HG03571 (cell line): Measurements from ENCODE around the gene HYAL4.

Experiments used
- ATAC-seq: cut with Tn5 transposase; IDR thresholded peaks from one replicate; pipeline ENCODE4 v1.9.1; 2021; ENCODE audit not compliant: unreplicated experiment

Gene HYAL4

DNA sequence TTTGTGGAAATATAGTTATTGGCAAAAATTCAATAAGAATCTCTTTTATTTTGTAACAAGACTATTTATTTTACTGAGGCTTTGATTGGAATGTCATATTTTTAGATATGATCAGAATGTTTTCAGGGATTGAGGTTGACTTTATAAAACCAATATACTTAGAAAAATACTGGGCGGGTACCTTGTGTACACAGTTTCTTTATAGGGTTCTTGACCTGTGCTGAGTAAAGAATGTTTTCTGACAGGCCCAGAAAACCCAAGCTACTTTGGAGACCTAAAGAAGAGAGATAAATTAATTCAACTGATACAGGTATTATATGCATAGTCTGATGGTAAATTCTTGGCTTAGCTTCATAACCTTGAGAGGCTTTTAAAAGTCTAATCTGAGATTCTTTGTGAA is 56.1 kb downstream of the HYAL4 start:
- ATAC-seq = no peak

DNA sequence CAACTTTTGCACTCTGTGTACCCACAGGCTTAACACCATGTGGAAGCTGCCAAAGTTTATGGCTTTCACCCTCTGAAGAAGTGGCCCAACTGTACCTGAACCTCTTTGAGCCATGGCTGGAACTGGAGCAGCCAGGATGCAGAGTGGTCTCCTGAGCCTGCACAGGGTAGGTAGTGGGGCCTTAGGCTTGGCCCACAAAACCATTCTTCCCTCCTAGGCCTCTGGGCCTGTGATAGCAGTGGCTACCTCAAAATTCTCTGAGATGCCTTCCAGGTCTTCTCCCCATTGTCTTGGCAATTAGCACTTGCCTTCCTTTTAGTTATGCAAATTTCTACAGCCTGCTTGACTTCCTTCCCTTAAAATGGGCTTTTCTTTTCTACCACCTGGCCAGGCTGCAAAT is 60.7 kb downstream of the HYAL4 start:
- no peak for ATAC-seq

DNA sequence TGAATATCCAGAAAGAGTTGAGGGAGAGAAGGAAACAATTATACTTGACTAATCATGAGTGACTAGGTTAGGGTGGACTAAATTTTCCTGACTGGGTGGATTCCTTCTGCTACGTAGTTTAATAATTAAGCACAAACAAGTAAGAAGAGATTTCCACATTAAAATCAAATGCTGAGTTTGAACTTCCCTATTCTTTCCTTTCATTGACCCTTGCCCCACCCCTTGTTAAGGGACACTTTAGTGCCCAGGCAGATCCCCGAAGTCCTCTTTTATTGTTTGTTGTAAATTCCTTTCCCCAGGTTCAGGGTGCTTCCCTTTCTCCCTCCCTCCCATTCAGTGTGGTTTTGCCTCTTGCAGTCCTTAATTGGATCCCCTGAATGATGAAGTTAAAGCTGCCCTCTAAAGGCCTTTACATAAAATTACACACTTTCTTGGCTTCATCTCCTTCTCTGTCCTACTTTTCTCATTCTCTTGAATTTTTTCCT is 71.3 kb downstream of the HYAL4 start:
- ATAC-seq = peak; percentile 50

DNA sequence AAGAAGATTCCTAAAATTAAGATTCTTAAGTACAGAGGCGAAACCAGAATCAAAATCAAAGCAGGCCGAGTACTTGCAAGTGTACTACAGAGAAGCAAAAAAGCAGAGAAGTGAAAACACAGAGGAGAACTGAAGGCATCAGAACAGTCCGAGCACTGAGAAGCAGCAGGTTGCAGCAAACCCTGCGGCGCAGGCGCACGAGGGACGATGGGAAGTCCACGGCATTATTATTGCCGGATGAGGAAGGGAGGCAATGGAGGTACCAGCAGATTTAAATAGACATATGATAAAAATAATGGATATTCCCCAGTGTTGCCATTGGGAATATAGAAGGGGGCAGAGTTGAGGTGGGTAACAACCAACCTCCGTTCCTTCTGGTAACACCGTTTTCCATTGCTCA is 72.9 kb downstream of the HYAL4 start:
- ATAC-seq = no peak

DNA sequence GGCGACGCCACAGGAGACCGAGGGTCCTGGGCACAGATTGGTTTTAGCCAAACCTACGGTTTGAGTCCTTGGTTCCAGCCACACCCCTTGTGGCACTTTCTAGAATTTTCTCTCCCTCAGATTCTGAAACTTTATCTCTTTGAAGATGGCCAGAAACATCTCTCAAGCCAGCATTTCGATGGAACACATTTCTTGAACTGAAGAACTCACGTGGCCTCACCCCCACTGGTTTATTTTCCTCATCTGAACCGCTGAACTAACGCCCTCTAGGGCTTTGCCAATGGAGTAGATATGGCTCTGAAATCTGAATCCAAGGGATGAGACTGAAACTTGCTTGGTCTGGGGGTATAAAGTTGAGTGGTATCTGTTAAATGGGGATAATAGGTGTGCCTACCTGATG is 73.3 kb downstream of the HYAL4 start:
- ATAC-seq = no peak

DNA sequence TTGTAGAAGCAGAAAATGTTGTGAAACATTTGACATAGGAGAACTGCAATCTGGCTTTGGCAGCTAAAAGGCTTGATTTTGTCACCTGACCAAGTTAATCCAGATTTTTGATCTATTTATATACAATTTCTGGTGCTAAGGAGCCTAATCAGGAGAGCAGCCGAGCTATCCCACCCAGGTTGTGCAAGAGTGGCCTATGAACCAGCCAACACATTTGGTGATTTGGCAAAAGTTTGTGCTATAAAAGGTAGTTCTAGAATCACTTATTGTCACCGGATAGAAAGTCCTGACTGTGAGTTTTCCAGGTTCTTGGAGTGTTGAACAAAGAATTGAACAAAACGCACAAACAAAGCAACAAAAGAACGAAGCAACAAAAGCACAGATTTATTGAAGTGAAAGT is 78.6 kb downstream of the HYAL4 start:
- no peak for ATAC-seq

DNA sequence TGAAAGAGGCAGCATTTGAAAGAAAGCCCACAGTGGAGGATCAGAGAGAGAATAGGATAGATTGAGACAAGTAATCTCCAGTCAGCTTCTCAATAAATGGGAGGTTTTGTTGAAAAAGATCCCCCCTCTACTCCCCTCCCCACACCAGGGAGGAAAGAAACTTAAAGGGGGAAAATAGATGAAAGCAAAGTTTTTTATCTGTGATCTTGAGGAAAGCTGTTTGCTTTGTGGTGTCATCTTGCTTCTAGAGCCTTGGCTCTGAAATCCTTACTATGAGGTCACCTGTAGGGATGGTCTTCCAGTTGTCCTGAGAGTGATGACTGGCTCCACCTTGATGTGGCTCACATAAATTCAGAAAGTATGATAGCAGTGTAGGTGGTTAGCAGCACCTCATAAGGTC is 80.0 kb downstream of the HYAL4 start, which contains the start of gene SPAM1:
TSS of gene SPAM1 (plus strand) at position 301 of the 400 bp plus-strand sequence. CDS start 28,330 bp downstream, outside the sequence.
- no peak for ATAC-seq
